Type B pancreatic cell (in vitro differentiated cells): ENCODE measurements around the gene CCDC142. TPM values are rescaled to one million over a fixed set of nuclear protein-coding genes. Genes with fewer than 3 reads are reported as not detected.
"Not testable (repeated sequence)": the region's sequence is repeated elsewhere in the genome, so short reads cannot be mapped to it uniquely, and the experiment has no call there.

Source experiments
- DNase-seq: peaks from one replicate; pipeline ENCODE4 v3.0.0; 2021; ENCODE audit warnings: mixed read lengths; ENCODE audit not compliant: unreplicated experiment; ENCODE audit errors: extremely low spot score
- H3K27ac Mint-ChIP-seq: 2 replicates; pipeline ENCODE4 v1.8.0; 2021; ENCODE audit warnings: mild to moderate bottlenecking, mixed read lengths
- H3K27me3 Mint-ChIP-seq: 2 replicates; pipeline ENCODE4 v1.8.0; 2021; ENCODE audit warnings: mixed read lengths
- H3K36me3 Mint-ChIP-seq: 2 replicates; pipeline ENCODE4 v1.8.0; 2021; ENCODE audit warnings: mixed read lengths
- H3K4me1 Mint-ChIP-seq: one replicate; pipeline ENCODE4 v1.8.0; 2021; ENCODE audit warnings: mixed read lengths; ENCODE audit not compliant: unreplicated experiment
- H3K4me3 Mint-ChIP-seq: 2 replicates; pipeline ENCODE4 v1.8.0; 2021; ENCODE audit warnings: mild to moderate bottlenecking, mixed read lengths
- H3K9me3 Mint-ChIP-seq: 2 replicates; pipeline ENCODE4 v1.8.0; 2021; ENCODE audit warnings: mixed read lengths
- CTCF ChIP-seq: fragments of 200-600 bp; sonication (generic); conservative IDR thresholded peaks from 2 replicates; pipeline ENCODE4 v1.5.0; 2021; ENCODE audit warnings: antibody characterized with exemption, mild to moderate bottlenecking
- total RNA-seq: library from RNA; stranded (reverse); gene quantifications from 2 replicates; pipeline ENCODE4 v1.2.1, GENCODE V29; 2021; ENCODE audit warnings: low replicate concordance

CCDC142 gene
- total RNA-seq, 1 donor from 2014 or later: 30.1 TPM

- no peaks in the 10 kb centered on the region for H3K27me3 Mint-ChIP-seq
- H3K36me3 Mint-ChIP-seq: peaks cover 13% of the 10 kb centered on the region
- H3K9me3 Mint-ChIP-seq: no peaks in the 10 kb centered on the region
- no peaks in the 10 kb centered on the region for H3K4me1 Mint-ChIP-seq
- no peak for DNase-seq
- TF ChIP-seq CTCF: no peak
- H3K27ac Mint-ChIP-seq: no peak overlapping the region
- no peak overlapping the region for H3K4me3 Mint-ChIP-seq
Measured at GRCh38 chr2:74489906-74490305, 7.1 kb upstream of the CCDC142 start.

- no peak for TF ChIP-seq CTCF
- H3K9me3 Mint-ChIP-seq: no peaks in the 10 kb centered on the region
- no peaks in the 10 kb centered on the region for H3K4me1 Mint-ChIP-seq
- peak overlapping the region; percentile 31 for H3K27ac Mint-ChIP-seq
- peak overlapping the region; percentile 38 for H3K4me3 Mint-ChIP-seq
- DNase-seq: no peak
- peaks cover 13% of the 10 kb centered on the region for H3K36me3 Mint-ChIP-seq
- no peaks in the 10 kb centered on the region for H3K27me3 Mint-ChIP-seq
Measured at GRCh38 chr2:74488643-74489481, 6.1 kb upstream of the CCDC142 start.

- Mint-ChIP-seq H3K27me3 (no peaks in the 10 kb centered on the region), H3K4me1 (peaks cover 10% of the 10 kb centered on the region), H3K4me3 (no peak overlapping the region), H3K36me3 (peaks cover 19% of the 10 kb centered on the region), H3K9me3 (no peaks in the 10 kb centered on the region), H3K27ac (no peak overlapping the region)
- no peak for TF ChIP-seq CTCF
- no peak for DNase-seq
Measured at GRCh38 chr2:74486141-74486540, 3.3 kb upstream of the CCDC142 start.

GRCh38 chr2:74483675-74484164, 922 bp upstream of the CCDC142 start:
- DNase-seq, H3K27me3 Mint-ChIP-seq, H3K9me3 Mint-ChIP-seq: not testable (repeated sequence)
- Mint-ChIP-seq H3K4me3 (peak overlapping the region; percentile 100), H3K4me1 (peaks cover 21% of the 10 kb centered on the region), H3K27ac (peak overlapping the region; percentile 98), H3K36me3 (peaks cover 12% of the 10 kb centered on the region)

- Mint-ChIP-seq H3K27ac (peak overlapping the region; percentile 98), H3K36me3 (peaks cover 12% of the 10 kb centered on the region), H3K9me3 (no peaks in the 10 kb centered on the region), H3K4me1 (peaks cover 21% of the 10 kb centered on the region), H3K4me3 (peak overlapping the region; percentile 100), H3K27me3 (no peaks in the 10 kb centered on the region)
- DNase-seq: no peak
- TF ChIP-seq CTCF: no peak
Measured at GRCh38 chr2:74481961-74482800, 617 bp downstream of the CCDC142 start.
